ENCODE measurements around the gene TPM1.
"Not testable (repeated sequence)": the region's sequence is repeated elsewhere in the genome, so short reads cannot be mapped to it uniquely, and the experiment has no call there.

TPM1 gene

GRCh38 chr15:63103416-63103815 lies 60.9 kb downstream of the TPM1 start:
- no peak for DNase-seq

- DNase-seq: no peak
These were observed 62.2 kb downstream of the TPM1 start for GRCh38 chr15:63104727-63105126.

GRCh38 chr15:63105354-63105753 lies 62.8 kb downstream of the TPM1 start:
- not testable (repeated sequence) for DNase-seq

- no peak for DNase-seq
These were observed 65.5 kb downstream of the TPM1 start for GRCh38 chr15:63107895-63108546.

- no peak for DNase-seq
These were observed 67.0 kb downstream of the TPM1 start for GRCh38 chr15:63109498-63109897.

- no peak for DNase-seq
These were observed 67.4 kb downstream of the TPM1 start for GRCh38 chr15:63109920-63110319.

GRCh38 chr15:63110428-63111026 lies 68.0 kb downstream of the TPM1 start:
- DNase-seq: no peak

GRCh38 chr15:63111481-63111880 lies 68.9 kb downstream of the TPM1 start:
- no peak for DNase-seq

GRCh38 chr15:63112871-63113270 lies 70.3 kb downstream of the TPM1 start:
- DNase-seq: no peak

GRCh38 chr15:63114465-63114864 lies 71.9 kb downstream of the TPM1 start:
- no peak for DNase-seq
